IMR-90 (cell line): Measurements from ENCODE around the gene HERC6.

ENCODE experiments used
- BHLHE40 ChIP-seq: fragments of 150-350 bp; IDR thresholded peaks from 2 replicates; pipeline ENCODE4 v1.6.1; 2016; ENCODE audit warnings: mild to moderate bottlenecking, low read depth, low read length
- CEBPB ChIP-seq: IDR thresholded peaks from 2 replicates; pipeline ENCODE4 v1.6.1; 2012; ENCODE audit warnings: low read depth, low read length, improper control_type of control experiment
- CHD1 ChIP-seq: IDR thresholded peaks from 2 replicates; pipeline ENCODE4 v1.6.1; 2012; ENCODE audit warnings: low read depth, low read length, improper control_type of control experiment
- FOS ChIP-seq: fragments of 150-350 bp; IDR thresholded peaks from 2 replicates; pipeline ENCODE4 v1.6.1; 2016; ENCODE audit warnings: low read depth, low read length
- MAFK ChIP-seq: IDR thresholded peaks from 2 replicates; pipeline ENCODE4 v1.6.1; 2012; ENCODE audit warnings: low read depth, low read length, improper control_type of control experiment
- NFE2L2 ChIP-seq: fragments of 150-350 bp; IDR thresholded peaks from 2 replicates; pipeline ENCODE4 v1.6.1; 2016; ENCODE audit warnings: low read depth, mild to moderate bottlenecking, low read length
- POLR2A ChIP-seq: IDR thresholded peaks from 2 replicates; pipeline ENCODE4 v1.6.1; 2012; ENCODE audit warnings: mild to moderate bottlenecking, low read depth, low read length
- RAD21 ChIP-seq: IDR thresholded peaks from 2 replicates; pipeline ENCODE4 v1.6.1; 2012; ENCODE audit warnings: low read length, improper control_type of control experiment
- RCOR1 ChIP-seq: IDR thresholded peaks from 2 replicates; pipeline ENCODE4 v1.6.1; 2012; ENCODE audit warnings: mild to moderate bottlenecking, low read length, improper control_type of control experiment; ENCODE audit not compliant: insufficient replicate concordance
- RFX5 ChIP-seq: IDR thresholded peaks from 2 replicates; pipeline ENCODE4 v1.8.0; 2012; ENCODE audit warnings: low read depth, mild to moderate bottlenecking, low read length, moderate library complexity
- SMC3 ChIP-seq: fragments of 150-350 bp; IDR thresholded peaks from 2 replicates; pipeline ENCODE4 v1.6.1; 2016; ENCODE audit warnings: low read depth, mild to moderate bottlenecking, antibody characterized with exemption, low read length, moderate library complexity
- TF ChIP-seq, protein P1 (sequence below): conservative IDR thresholded peaks from 2 replicates; pipeline ENCODE4 v1.5.1; 2012; ENCODE audit warnings: mild to moderate bottlenecking, low read depth, low read length, improper control_type of control experiment
- TF ChIP-seq, protein P2 (sequence below): fragments of 150-350 bp; IDR thresholded peaks from 2 replicates; pipeline ENCODE4 v1.6.1; 2016; ENCODE audit warnings: low read depth, mild to moderate bottlenecking, low read length, moderate library complexity, borderline replicate concordance

DNA sequence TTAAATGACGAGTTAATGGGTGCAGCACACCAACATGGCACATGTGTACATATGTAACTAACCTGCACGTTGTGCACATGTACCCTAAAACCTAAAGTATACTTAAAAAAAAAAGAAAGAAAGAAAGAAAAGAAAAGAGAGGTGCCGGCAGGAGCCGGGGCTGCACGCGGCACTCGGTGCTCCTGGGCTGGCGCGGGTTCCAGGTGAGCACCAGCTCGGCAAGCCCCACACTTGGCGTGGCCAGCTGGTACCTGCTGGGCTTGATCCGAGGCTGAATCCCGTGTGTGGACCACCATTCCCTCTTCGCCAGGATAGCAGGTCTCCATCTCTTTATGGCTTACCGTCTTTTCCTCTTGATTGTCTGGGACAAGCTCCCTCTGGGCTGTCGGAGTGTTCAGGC lies 17.9 kb upstream of the HERC6 start:
- TF ChIP-seq, protein P1, sequence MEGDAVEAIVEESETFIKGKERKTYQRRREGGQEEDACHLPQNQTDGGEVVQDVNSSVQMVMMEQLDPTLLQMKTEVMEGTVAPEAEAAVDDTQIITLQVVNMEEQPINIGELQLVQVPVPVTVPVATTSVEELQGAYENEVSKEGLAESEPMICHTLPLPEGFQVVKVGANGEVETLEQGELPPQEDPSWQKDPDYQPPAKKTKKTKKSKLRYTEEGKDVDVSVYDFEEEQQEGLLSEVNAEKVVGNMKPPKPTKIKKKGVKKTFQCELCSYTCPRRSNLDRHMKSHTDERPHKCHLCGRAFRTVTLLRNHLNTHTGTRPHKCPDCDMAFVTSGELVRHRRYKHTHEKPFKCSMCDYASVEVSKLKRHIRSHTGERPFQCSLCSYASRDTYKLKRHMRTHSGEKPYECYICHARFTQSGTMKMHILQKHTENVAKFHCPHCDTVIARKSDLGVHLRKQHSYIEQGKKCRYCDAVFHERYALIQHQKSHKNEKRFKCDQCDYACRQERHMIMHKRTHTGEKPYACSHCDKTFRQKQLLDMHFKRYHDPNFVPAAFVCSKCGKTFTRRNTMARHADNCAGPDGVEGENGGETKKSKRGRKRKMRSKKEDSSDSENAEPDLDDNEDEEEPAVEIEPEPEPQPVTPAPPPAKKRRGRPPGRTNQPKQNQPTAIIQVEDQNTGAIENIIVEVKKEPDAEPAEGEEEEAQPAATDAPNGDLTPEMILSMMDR: no peak
- TF ChIP-seq POLR2A (no peak), SMC3 (no peak), CHD1 (no peak), FOS (no peak), CEBPB (no peak), BHLHE40 (no peak), NFE2L2 (no peak), RAD21 (no peak), RCOR1 (no peak), RFX5 (no peak), MAFK (no peak)
- TF ChIP-seq, protein P2, sequence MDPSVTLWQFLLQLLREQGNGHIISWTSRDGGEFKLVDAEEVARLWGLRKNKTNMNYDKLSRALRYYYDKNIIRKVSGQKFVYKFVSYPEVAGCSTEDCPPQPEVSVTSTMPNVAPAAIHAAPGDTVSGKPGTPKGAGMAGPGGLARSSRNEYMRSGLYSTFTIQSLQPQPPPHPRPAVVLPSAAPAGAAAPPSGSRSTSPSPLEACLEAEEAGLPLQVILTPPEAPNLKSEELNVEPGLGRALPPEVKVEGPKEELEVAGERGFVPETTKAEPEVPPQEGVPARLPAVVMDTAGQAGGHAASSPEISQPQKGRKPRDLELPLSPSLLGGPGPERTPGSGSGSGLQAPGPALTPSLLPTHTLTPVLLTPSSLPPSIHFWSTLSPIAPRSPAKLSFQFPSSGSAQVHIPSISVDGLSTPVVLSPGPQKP: no peak
